Measurements from ENCODE around the gene CCT6A.
A peak's percentile ranks its signal among the peaks of the same experiment; 100 is the strongest.
"Not testable (repeated sequence)": the region's sequence is repeated elsewhere in the genome, so short reads cannot be mapped to it uniquely, and the experiment has no call there.

Gene CCT6A

DNA sequence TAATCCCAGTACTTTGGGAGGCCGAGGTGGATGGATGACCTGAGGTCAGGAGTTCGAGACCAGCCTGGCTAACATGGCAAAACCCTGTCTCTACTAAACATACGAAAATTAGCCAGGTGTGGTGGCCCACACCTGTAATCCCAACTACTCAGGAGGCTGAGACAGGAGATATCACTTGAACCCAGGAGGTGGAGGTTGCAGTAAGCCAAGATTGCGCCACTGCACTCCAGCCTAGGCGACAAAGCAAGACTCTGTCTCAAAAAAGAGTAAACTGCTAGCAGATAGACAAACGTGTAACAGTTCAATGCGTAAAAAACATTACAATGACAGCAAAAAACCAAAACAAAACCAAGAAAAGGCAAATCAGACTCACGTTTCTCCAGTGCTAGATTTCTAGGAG is 20.0 kb upstream of the CCT6A start:
- H3K4me3 ChIP-seq (ENCODE audit: low read length); H3K9me3 ChIP-seq (ENCODE audit: insufficient read depth, low read depth, low read length); H3K27ac ChIP-seq (ENCODE audit: low read length); H3K9ac ChIP-seq (ENCODE audit: low read depth, low read length); H3K4me1 ChIP-seq (ENCODE audit: insufficient read depth, low read length); H3K27me3 ChIP-seq (ENCODE audit: insufficient read depth, low read length): not testable (repeated sequence)
- H3K36me3 ChIP-seq (ENCODE audit: insufficient read depth, low read depth, low read length), result peaks cover 49% of the 10 kb centered on the region

DNA sequence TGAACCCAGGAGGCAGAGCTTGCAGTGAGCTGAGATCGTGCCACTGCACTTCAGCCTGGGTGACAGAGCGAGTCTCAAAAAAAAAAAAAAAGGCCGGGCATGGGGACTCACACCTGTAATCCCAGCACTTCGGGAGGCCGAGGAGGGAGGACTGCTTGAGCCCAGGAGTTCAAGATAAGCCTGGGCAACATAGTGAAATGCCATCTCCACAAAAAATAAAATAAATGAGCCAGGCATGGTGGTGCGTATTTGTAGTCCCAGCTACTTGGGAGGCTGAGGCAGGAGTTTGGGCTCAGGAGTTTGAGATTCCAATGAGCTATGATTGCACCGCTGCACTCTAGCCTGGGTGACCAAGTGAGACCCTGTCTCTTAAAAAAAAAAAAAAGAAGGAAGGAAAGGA is 19.0 kb upstream of the CCT6A start:
- peaks cover 42% of the 10 kb centered on the region for H3K36me3 ChIP-seq (ENCODE audit: insufficient read depth, low read depth, low read length)
- H3K9me3 ChIP-seq (ENCODE audit: insufficient read depth, low read depth, low read length); H3K4me1 ChIP-seq (ENCODE audit: insufficient read depth, low read length); H3K27ac ChIP-seq (ENCODE audit: low read length); H3K27me3 ChIP-seq (ENCODE audit: insufficient read depth, low read length): not testable (repeated sequence)
- peak overlapping the region; percentile 58 for H3K9ac ChIP-seq (ENCODE audit: low read depth, low read length)
- peak overlapping the region; percentile 86 for H3K4me3 ChIP-seq (ENCODE audit: low read length)

DNA sequence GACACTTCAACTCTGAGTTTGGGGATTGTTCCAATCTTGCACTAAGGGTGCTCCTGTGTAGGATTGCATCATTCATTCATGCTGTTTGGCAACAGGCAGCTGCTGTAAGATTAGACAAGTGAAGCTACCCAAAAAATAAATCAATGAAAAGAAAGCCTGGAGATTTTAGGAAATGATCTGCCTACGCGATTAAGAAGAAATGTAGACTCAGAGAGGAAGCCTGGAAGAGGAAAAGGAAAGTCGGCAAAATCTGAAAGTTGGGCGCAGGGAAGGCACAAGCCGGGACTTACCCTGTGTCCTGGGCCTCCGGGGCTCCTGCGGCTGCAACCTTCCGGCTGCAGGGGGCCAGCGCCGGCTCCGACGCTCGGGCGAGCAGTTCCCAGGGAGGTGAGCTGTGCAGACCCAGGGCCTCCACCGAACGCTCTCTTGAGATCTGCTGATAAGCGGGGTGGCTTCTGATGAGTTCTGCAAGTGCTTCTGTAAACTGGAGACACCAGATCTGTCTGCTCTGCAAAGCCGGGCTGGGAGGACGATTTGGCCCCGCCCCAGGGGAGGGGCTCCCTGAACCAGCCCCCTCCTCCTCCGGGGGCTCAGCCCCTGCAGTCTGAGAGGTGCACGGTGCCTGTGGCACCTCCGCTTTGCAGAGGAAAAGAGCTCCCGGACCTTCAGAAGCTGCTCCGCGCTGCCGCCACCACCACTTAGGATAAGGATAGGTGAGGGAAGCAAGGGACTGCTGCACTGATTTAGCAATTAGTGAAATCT is 17.7 kb upstream of the CCT6A start:
- Histone ChIP-seq H3K9ac (ENCODE audit: low read depth, low read length) (peak overlapping the region; percentile 87), H3K27me3 (ENCODE audit: insufficient read depth, low read length) (no peaks in the 10 kb centered on the region), H3K4me3 (ENCODE audit: low read length) (peak overlapping the region; percentile 86), H3K4me1 (ENCODE audit: insufficient read depth, low read length) (no peaks in the 10 kb centered on the region), H3K27ac (ENCODE audit: low read length) (peak overlapping the region; percentile 88), H3K36me3 (ENCODE audit: insufficient read depth, low read depth, low read length) (peaks cover 29% of the 10 kb centered on the region), H3K9me3 (ENCODE audit: insufficient read depth, low read depth, low read length) (no peaks in the 10 kb centered on the region)

DNA sequence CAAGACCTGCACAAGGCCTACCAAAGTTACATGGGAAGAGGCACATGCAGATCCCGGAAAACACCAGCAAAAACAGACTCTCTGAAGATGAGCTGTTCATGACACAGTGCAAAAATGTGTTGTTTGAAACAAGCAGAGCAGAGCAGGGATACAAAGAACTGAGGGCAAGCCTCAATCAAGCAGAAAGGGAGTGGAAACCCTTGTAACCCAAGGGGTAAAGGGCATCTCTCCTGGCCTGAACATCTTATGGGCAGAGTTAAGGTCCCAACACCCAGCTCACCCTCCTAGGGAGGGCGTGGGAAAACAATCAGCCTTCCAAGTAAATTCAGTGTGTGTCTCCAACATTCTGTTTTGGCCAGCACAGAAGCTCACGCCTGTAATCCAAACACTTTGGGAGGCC is 10.8 kb upstream of the CCT6A start:
- no peaks in the 10 kb centered on the region for H3K4me1 ChIP-seq (ENCODE audit: insufficient read depth, low read length)
- H3K27ac ChIP-seq (ENCODE audit: low read length), result no peak overlapping the region
- no peak overlapping the region for H3K4me3 ChIP-seq (ENCODE audit: low read length)
- H3K9me3 ChIP-seq (ENCODE audit: insufficient read depth, low read depth, low read length), result no peaks in the 10 kb centered on the region
- H3K36me3 ChIP-seq (ENCODE audit: insufficient read depth, low read depth, low read length), result peaks cover 16% of the 10 kb centered on the region; the same call in 1 of the 2 replicates
- no peaks in the 10 kb centered on the region for H3K27me3 ChIP-seq (ENCODE audit: insufficient read depth, low read length)
- H3K9ac ChIP-seq (ENCODE audit: low read depth, low read length), result no peak overlapping the region

DNA sequence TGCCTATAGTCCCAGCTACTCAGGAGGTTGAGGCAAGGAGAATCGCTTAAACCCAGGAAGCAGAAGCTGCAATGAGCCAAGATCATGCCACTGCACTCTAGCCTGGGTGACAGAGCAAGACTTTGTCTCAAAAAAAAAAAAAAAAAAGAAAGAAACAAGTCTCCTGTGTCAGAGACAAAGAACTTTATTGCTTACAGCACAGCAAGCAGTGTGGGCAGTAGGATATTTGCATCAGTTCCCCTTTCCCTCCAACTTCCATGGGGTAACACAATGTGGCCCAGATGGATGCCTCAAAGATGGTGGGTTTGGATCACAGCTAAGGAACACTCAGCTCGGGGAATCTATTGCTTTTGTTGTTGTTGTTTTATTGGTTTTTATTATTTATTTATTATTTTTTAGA is 5.8 kb upstream of the CCT6A start:
- H3K4me1 ChIP-seq (ENCODE audit: insufficient read depth, low read length); H3K4me3 ChIP-seq (ENCODE audit: low read length); H3K9me3 ChIP-seq (ENCODE audit: insufficient read depth, low read depth, low read length); H3K9ac ChIP-seq (ENCODE audit: low read depth, low read length); H3K27ac ChIP-seq (ENCODE audit: low read length); H3K27me3 ChIP-seq (ENCODE audit: insufficient read depth, low read length): not testable (repeated sequence)
- peaks cover 13% of the 10 kb centered on the region; the same call in 1 of the 2 replicates for H3K36me3 ChIP-seq (ENCODE audit: insufficient read depth, low read depth, low read length)

DNA sequence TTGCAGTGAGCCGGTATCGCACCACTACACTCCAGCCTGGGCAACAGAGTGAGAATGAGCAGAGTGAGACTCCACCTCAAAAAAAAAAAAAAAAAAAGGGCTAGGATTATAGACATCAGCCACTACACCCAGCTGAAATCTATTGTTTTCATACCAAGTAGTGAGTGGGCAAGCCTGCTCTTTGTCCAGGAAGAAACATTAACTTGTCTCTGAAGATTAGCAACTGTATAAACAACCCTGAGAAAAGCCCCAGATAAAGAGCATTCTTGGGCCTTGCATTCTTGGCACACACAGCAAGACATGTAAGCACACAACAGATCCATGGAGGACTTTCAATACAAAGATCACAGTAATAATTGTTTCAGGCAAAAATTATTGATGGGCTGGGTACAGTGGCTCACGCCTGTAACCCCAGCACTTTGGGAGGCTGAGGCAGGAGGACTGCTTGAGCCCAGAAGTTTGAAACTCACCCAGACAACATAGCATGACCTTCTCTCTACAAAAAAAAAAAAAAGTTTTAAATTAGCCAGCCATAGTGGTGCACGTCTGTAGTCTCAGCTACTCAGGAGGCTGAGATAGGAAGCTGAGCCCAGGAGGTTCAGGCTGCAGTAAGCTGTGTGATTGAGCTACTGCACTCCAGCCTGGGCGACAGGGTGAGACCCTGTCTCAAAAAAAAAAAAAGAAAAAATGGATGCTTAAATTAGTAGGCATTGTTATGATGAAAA is 4.7 kb upstream of the CCT6A start:
- no peak overlapping the region for H3K4me3 ChIP-seq (ENCODE audit: low read length)
- no peak overlapping the region for H3K9ac ChIP-seq (ENCODE audit: low read depth, low read length)
- no peaks in the 10 kb centered on the region for H3K9me3 ChIP-seq (ENCODE audit: insufficient read depth, low read depth, low read length)
- H3K27ac ChIP-seq (ENCODE audit: low read length), result no peak overlapping the region
- no peaks in the 10 kb centered on the region for H3K4me1 ChIP-seq (ENCODE audit: insufficient read depth, low read length)
- H3K27me3 ChIP-seq (ENCODE audit: insufficient read depth, low read length), result no peaks in the 10 kb centered on the region
- peaks cover 11% of the 10 kb centered on the region; the same call in 1 of the 2 replicates for H3K36me3 ChIP-seq (ENCODE audit: insufficient read depth, low read depth, low read length)

DNA sequence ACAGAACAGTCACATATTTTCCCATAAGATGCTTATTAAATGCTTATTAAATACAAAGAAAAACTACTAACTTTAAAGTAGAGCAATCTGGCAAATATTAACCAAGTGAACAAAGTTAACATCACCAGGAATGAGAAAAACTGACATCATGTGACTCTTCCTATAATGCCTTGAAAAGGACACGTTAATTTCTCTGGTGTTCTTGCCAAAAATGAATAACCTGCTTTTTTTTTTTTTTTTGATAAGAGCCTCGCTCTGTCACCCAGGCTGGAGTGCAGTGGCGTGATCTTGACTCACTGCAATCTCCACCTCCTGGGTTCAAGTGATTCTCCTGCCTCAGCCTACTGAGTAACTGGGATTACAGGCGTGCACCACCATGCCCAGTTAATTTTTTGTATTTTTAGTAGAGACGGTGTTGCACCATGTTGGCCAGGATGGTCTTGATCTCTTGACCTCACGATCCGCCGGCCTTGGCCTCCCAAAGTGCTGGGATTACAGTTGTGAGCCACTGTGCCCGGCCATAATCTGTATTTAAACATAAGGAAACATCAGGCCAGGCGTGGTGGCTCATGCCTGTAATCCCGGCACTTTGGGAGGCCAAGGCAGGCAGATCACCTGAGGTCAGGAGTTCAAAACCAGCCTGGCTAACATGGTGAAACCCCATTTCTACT is 4.0 kb upstream of the CCT6A start:
- H3K27me3 ChIP-seq (ENCODE audit: insufficient read depth, low read length); H3K9ac ChIP-seq (ENCODE audit: low read depth, low read length); H3K4me3 ChIP-seq (ENCODE audit: low read length); H3K27ac ChIP-seq (ENCODE audit: low read length); H3K9me3 ChIP-seq (ENCODE audit: insufficient read depth, low read depth, low read length); H3K4me1 ChIP-seq (ENCODE audit: insufficient read depth, low read length); H3K36me3 ChIP-seq (ENCODE audit: insufficient read depth, low read depth, low read length): not testable (repeated sequence)

DNA sequence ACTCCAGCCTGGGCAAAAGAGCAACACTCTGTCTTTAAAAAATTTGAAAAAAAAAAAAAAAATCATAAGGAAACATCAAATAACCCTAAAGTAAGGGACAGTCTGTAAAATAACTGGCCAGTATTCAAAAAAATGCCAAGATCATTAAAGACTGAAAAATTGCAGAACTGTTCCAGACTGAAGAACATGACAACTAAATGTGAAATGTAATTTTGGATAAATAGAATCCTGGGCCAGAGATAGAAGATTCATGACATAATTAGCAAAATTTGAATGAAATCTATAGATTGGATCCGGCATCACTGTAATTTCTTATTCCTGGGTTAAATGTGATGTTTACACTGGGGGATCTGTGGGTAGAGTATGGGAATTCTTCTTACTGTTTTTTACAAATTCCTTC is 3.3 kb upstream of the CCT6A start:
- Histone ChIP-seq H3K4me3 (ENCODE audit: low read length) (no peak overlapping the region), H3K27me3 (ENCODE audit: insufficient read depth, low read length) (no peaks in the 10 kb centered on the region), H3K36me3 (ENCODE audit: insufficient read depth, low read depth, low read length) (peaks cover 14% of the 10 kb centered on the region), H3K27ac (ENCODE audit: low read length) (no peak overlapping the region), H3K4me1 (ENCODE audit: insufficient read depth, low read length) (peaks cover 5% of the 10 kb centered on the region; the same call in 1 of the 2 replicates), H3K9me3 (ENCODE audit: insufficient read depth, low read depth, low read length) (no peaks in the 10 kb centered on the region), H3K9ac (ENCODE audit: low read depth, low read length) (no peak overlapping the region)

DNA sequence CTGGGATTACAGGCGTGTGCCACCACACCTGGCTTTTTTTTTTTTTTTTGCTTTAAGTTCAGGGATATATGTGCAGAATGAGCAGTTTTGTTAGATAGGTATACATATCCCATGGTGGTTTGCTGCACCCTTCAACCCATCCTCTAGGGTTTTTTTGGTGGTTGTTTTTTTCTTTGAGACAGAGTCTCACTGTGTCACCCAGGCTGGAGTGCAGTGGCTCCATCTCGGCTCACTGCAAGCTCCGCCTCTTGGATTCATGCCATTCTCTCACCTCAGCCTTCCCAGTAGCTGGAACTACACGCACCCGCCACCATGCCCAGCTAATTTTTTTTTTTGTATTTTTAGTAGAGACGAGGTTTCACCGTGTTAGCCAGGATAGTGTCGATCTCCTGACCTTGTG is 2.8 kb upstream of the CCT6A start:
- H3K36me3 ChIP-seq (ENCODE audit: insufficient read depth, low read depth, low read length), result peaks cover 19% of the 10 kb centered on the region
- H3K27me3 ChIP-seq (ENCODE audit: insufficient read depth, low read length); H3K4me1 ChIP-seq (ENCODE audit: insufficient read depth, low read length); H3K9me3 ChIP-seq (ENCODE audit: insufficient read depth, low read depth, low read length); H3K27ac ChIP-seq (ENCODE audit: low read length); H3K4me3 ChIP-seq (ENCODE audit: low read length); H3K9ac ChIP-seq (ENCODE audit: low read depth, low read length): not testable (repeated sequence)

DNA sequence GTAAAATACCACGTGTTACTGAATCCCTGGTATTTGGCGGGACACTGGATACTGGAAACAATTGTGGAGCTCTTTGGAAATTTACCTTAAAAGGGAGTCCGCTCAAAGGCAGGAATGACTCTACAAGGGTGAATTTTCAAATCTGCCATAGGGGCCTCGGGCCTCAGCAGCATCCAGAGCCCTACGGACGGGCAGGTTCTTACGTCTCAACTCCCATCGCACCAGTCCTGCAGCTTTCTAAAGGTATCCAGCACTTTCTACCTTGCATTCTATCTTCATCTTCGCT is 569 bp upstream of the CCT6A start:
- peak overlapping the region; percentile 92 for H3K4me3 ChIP-seq (ENCODE audit: low read length)
- no peaks in the 10 kb centered on the region for H3K9me3 ChIP-seq (ENCODE audit: insufficient read depth, low read depth, low read length)
- H3K4me1 ChIP-seq (ENCODE audit: insufficient read depth, low read length), result peaks cover 8% of the 10 kb centered on the region; the same call in 1 of the 2 replicates
- H3K27me3 ChIP-seq (ENCODE audit: insufficient read depth, low read length), result no peaks in the 10 kb centered on the region
- H3K36me3 ChIP-seq (ENCODE audit: insufficient read depth, low read depth, low read length), result peaks cover 38% of the 10 kb centered on the region
- H3K9ac ChIP-seq (ENCODE audit: low read depth, low read length), result peak overlapping the region; percentile 100
- peak overlapping the region; percentile 95 for H3K27ac ChIP-seq (ENCODE audit: low read length)

DNA sequence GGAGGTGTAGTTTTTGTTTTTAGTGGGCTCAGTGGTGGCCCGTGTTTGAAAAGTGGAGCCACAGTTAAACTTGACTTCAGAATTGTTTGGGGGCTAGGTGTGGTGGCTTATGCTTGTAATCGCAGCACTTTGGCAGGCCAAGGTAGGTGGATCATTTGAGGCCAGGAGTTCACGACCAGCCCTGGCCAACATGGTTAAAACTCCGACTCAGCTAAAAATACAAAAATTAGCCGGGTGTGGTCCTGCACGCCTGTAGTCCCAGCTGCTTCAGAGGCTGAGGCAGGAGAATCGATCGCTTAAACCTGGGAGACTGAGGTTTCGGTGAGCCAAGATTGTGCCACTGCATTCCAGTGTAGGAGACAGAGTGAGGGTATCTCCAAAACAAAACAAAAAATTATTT is 1.8 kb downstream of the CCT6A start:
- H3K9me3 ChIP-seq (ENCODE audit: insufficient read depth, low read depth, low read length), result no peaks in the 10 kb centered on the region
- peak overlapping the region; percentile 96; the same call in 1 of the 2 replicates for H3K9ac ChIP-seq (ENCODE audit: low read depth, low read length)
- peak overlapping the region; percentile 92 for H3K4me3 ChIP-seq (ENCODE audit: low read length)
- H3K36me3 ChIP-seq (ENCODE audit: insufficient read depth, low read depth, low read length), result peaks cover 62% of the 10 kb centered on the region
- H3K27me3 ChIP-seq (ENCODE audit: insufficient read depth, low read length), result no peaks in the 10 kb centered on the region
- H3K4me1 ChIP-seq (ENCODE audit: insufficient read depth, low read length), result peaks cover 8% of the 10 kb centered on the region; the same call in 1 of the 2 replicates
- H3K27ac ChIP-seq (ENCODE audit: low read length), result no peak overlapping the region

DNA sequence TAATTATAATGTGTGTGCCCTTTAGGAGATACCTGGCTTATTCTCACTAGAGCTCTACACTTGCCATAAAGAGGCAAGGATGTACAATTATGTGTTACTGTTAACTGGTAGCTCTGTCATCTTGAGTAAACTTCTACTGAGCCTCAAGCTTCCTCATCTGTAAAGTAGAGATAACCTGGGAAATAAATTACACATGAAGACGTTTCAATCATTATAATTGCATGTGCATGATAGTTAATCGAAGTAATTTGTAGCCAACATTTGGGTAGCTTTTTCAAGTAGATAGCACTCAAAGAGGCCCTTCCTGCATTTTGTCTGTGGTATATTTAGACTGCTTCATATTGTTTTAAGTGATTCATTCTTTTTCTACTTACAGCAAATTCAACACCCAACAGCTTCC is 2.4 kb downstream of the CCT6A start:
- Histone ChIP-seq H3K4me3 (ENCODE audit: low read length) (peak overlapping the region; percentile 92; the same call in 1 of the 2 replicates), H3K9me3 (ENCODE audit: insufficient read depth, low read depth, low read length) (no peaks in the 10 kb centered on the region), H3K27me3 (ENCODE audit: insufficient read depth, low read length) (no peaks in the 10 kb centered on the region), H3K4me1 (ENCODE audit: insufficient read depth, low read length) (peaks cover 8% of the 10 kb centered on the region; the same call in 1 of the 2 replicates), H3K9ac (ENCODE audit: low read depth, low read length) (peak overlapping the region; percentile 96; the same call in 1 of the 2 replicates), H3K27ac (ENCODE audit: low read length) (no peak overlapping the region), H3K36me3 (ENCODE audit: insufficient read depth, low read depth, low read length) (peaks cover 68% of the 10 kb centered on the region)
